ENCODE results near the gene CCDC9B. TPM values are rescaled to one million over a fixed set of nuclear protein-coding genes. Genes with fewer than 3 reads are reported as not detected.

The CCDC9B gene
- total RNA-seq, 1 donor from 2014 or later: not detected

- Histone ChIP-seq H3K27ac (no peak overlapping the region), H3K4me3 (no peak overlapping the region), H3K4me1 (peaks cover 21% of the 10 kb centered on the region), H3K27me3 (peaks cover 13% of the 10 kb centered on the region), H3K9me3 (ENCODE audit: low read depth) (no peaks in the 10 kb centered on the region), H3K4me2 (no peak overlapping the region), H3F3A (ENCODE audit: low read depth) (no peaks in the 10 kb centered on the region), H3K79me2 (ENCODE audit: low read depth) (no peaks in the 10 kb centered on the region), H4K20me1 (ENCODE audit: low read depth) (no peaks in the 10 kb centered on the region), H3K36me3 (no peaks in the 10 kb centered on the region), H2AFZ (replicated peaks) (peak overlapping the region; percentile 17), H3K9ac (no peak overlapping the region)
- Mint-ChIP-seq H3K4me1 (peaks cover 33% of the 10 kb centered on the region), H3K36me3 (no peaks in the 10 kb centered on the region), H3K27me3 (ENCODE audit: insufficient read depth, low read depth) (peaks cover 29% of the 10 kb centered on the region), H3K4me3 (no peak overlapping the region), H3K27ac (peak overlapping the region; percentile 50), H3K9me3 (peaks cover 2% of the 10 kb centered on the region)
- TF ChIP-seq EZH2phosphoT487 (IDR thresholded peaks at IDR 0.05): no peak
- DNase-seq (ENCODE audit: low spot score): no peak
Measured at GRCh38 chr15:40306371-40306770, 34.4 kb downstream of the CCDC9B start.

- peaks cover 39% of the 10 kb centered on the region for H3K4me1 Mint-ChIP-seq
- Histone ChIP-seq H3K79me2 (ENCODE audit: low read depth) (no peaks in the 10 kb centered on the region), H4K20me1 (ENCODE audit: low read depth) (no peaks in the 10 kb centered on the region), H3K4me3 (no peak overlapping the region), H3K27ac (no peak overlapping the region), H3K27me3 (peaks cover 2% of the 10 kb centered on the region), H3K4me1 (peaks cover 21% of the 10 kb centered on the region), H3K9me3 (ENCODE audit: low read depth) (peaks cover 4% of the 10 kb centered on the region), H3K9ac (no peak overlapping the region), H3F3A (ENCODE audit: low read depth) (no peaks in the 10 kb centered on the region), H2AFZ (replicated peaks) (no peak overlapping the region), H3K4me2 (no peak overlapping the region), H3K36me3 (no peaks in the 10 kb centered on the region)
- H3K36me3 Mint-ChIP-seq: no peaks in the 10 kb centered on the region
- H3K27ac Mint-ChIP-seq: no peak overlapping the region
- H3K4me3 Mint-ChIP-seq: no peak overlapping the region
- DNase-seq (ENCODE audit: low spot score): no peak
- H3K27me3 Mint-ChIP-seq (ENCODE audit: insufficient read depth, low read depth): peaks cover 28% of the 10 kb centered on the region
- peaks cover 6% of the 10 kb centered on the region for H3K9me3 Mint-ChIP-seq
- TF ChIP-seq EZH2phosphoT487 (IDR thresholded peaks at IDR 0.05): no peak
- TF ChIP-seq, protein P1, sequence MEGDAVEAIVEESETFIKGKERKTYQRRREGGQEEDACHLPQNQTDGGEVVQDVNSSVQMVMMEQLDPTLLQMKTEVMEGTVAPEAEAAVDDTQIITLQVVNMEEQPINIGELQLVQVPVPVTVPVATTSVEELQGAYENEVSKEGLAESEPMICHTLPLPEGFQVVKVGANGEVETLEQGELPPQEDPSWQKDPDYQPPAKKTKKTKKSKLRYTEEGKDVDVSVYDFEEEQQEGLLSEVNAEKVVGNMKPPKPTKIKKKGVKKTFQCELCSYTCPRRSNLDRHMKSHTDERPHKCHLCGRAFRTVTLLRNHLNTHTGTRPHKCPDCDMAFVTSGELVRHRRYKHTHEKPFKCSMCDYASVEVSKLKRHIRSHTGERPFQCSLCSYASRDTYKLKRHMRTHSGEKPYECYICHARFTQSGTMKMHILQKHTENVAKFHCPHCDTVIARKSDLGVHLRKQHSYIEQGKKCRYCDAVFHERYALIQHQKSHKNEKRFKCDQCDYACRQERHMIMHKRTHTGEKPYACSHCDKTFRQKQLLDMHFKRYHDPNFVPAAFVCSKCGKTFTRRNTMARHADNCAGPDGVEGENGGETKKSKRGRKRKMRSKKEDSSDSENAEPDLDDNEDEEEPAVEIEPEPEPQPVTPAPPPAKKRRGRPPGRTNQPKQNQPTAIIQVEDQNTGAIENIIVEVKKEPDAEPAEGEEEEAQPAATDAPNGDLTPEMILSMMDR (IDR thresholded peaks at IDR 0.05): no peak
- no peak for TF ChIP-seq EZH2 (IDR thresholded peaks at IDR 0.05)
Measured at GRCh38 chr15:40305281-40305680, 35.5 kb downstream of the CCDC9B start.

GRCh38 chr15:40303576-40303975, 37.2 kb downstream of the CCDC9B start:
- H3K9me3 ChIP-seq (ENCODE audit: low read depth): peaks cover 5% of the 10 kb centered on the region
- Mint-ChIP-seq H3K9me3 (peaks cover 19% of the 10 kb centered on the region), H3K27ac (no peak overlapping the region), H3K4me3 (no peak overlapping the region), H3K27me3 (ENCODE audit: insufficient read depth, low read depth) (peaks cover 27% of the 10 kb centered on the region), H3K36me3 (peaks cover 5% of the 10 kb centered on the region), H3K4me1 (peaks cover 22% of the 10 kb centered on the region)
- H3K9ac ChIP-seq: no peak overlapping the region
- no peak overlapping the region for H3K4me3 ChIP-seq
- H2AFZ ChIP-seq (replicated peaks): no peak overlapping the region
- H3K36me3 ChIP-seq: no peaks in the 10 kb centered on the region
- peaks cover 14% of the 10 kb centered on the region for H3K4me1 ChIP-seq
- H3K27me3 ChIP-seq: no peaks in the 10 kb centered on the region
- TF ChIP-seq, protein P1 (IDR thresholded peaks at IDR 0.05): no peak
- TF ChIP-seq EZH2 (IDR thresholded peaks at IDR 0.05): no peak
- TF ChIP-seq EZH2phosphoT487 (IDR thresholded peaks at IDR 0.05): no peak
- no peak overlapping the region for H3K4me2 ChIP-seq
- DNase-seq (ENCODE audit: low spot score): no peak
- H3K79me2 ChIP-seq (ENCODE audit: low read depth): no peaks in the 10 kb centered on the region
- H4K20me1 ChIP-seq (ENCODE audit: low read depth): no peaks in the 10 kb centered on the region
- H3F3A ChIP-seq (ENCODE audit: low read depth): no peaks in the 10 kb centered on the region
- H3K27ac ChIP-seq: no peak overlapping the region

GRCh38 chr15:40302981-40303380, 37.8 kb downstream of the CCDC9B start:
- peaks cover 14% of the 10 kb centered on the region for H3K4me1 ChIP-seq

More at GRCh38 chr15:40302981-40303380, 37.8 kb downstream of the CCDC9B start:
- Histone ChIP-seq H3K4me2 (no peak overlapping the region), H3K4me3 (no peak overlapping the region), H2AFZ (replicated peaks) (no peak overlapping the region), H3K9ac (no peak overlapping the region), H3K36me3 (no peaks in the 10 kb centered on the region), H3K27me3 (no peaks in the 10 kb centered on the region), H3K27ac (no peak overlapping the region), H3K9me3 (ENCODE audit: low read depth) (peaks cover 5% of the 10 kb centered on the region), H3F3A (ENCODE audit: low read depth) (no peaks in the 10 kb centered on the region), H3K79me2 (ENCODE audit: low read depth) (no peaks in the 10 kb centered on the region), H4K20me1 (ENCODE audit: low read depth) (no peaks in the 10 kb centered on the region)
- DNase-seq (ENCODE audit: low spot score): no peak
- H3K9me3 Mint-ChIP-seq: peaks cover 19% of the 10 kb centered on the region
- H3K36me3 Mint-ChIP-seq: peaks cover 5% of the 10 kb centered on the region
- TF ChIP-seq EZH2phosphoT487 (IDR thresholded peaks at IDR 0.05) (no peak), EZH2 (IDR thresholded peaks at IDR 0.05) (no peak)
- TF ChIP-seq, protein P1 (IDR thresholded peaks at IDR 0.05): no peak
- no peak overlapping the region for H3K4me3 Mint-ChIP-seq
- peaks cover 20% of the 10 kb centered on the region for H3K4me1 Mint-ChIP-seq
- peaks cover 27% of the 10 kb centered on the region for H3K27me3 Mint-ChIP-seq (ENCODE audit: insufficient read depth, low read depth)
- no peak overlapping the region for H3K27ac Mint-ChIP-seq
